GM12875 (cell line): ENCODE measurements around the gene LRCH3.

Experiments
- H3K4me3 ChIP-seq: one replicate; pipeline ENCODE4 v1.5.1; 2011; ENCODE audit warnings: low read depth, low read length, control low read depth
- TF ChIP-seq, protein P1 (sequence below): IDR thresholded peaks from 2 replicates; pipeline ENCODE4 v1.5.1; 2011; ENCODE audit warnings: low read depth, mild to moderate bottlenecking, control low read depth, inconsistent platforms, low read length, moderate library complexity, borderline replicate concordance; ENCODE audit not compliant: insufficient read depth

The LRCH3 gene

DNA sequence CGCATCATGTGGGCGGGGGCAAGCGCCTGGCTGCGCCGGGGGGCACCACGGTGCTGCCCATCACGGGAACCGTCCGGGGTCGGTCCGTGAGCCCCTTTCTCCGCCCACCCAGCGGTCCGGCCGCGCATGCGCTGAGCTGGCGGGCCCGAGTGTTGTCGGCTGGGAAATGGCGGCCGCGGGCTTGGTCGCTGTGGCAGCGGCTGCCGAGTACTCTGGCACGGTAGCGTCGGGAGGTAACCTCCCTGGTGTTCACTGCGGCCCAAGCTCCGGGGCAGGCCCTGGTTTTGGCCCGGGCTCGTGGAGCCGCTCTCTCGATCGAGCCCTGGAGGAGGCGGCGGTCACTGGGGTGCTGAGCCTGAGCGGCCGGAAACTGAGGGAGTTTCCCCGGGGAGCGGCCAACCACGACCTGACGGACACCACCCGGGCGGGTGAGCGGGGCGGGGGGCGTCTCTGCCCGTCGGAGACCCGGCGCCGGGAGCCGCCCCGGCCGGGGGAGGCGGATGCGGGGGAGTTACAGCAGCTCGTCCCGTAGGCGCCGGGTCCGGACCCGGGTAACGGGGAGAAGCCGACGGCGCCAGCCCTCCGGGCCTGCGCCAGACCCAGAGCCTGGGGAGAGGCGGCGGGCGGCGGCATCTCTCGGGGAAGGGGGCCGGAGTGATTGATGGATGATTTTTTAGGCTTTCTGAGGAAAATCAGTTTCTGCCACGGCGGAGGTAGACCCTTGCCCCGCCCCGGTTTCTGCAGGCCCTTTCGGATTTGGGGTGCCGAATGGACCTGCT lies at the start of gene LRCH3:
Gene LRCH3, plus strand, starts transcription at position 142 of the 779 bp plus-strand sequence. Its CDS starts 25 bp downstream, at position 167.
- peak within 1 kb of the TSS; percentile 61 for H3K4me3 ChIP-seq
- TF ChIP-seq, protein P1, sequence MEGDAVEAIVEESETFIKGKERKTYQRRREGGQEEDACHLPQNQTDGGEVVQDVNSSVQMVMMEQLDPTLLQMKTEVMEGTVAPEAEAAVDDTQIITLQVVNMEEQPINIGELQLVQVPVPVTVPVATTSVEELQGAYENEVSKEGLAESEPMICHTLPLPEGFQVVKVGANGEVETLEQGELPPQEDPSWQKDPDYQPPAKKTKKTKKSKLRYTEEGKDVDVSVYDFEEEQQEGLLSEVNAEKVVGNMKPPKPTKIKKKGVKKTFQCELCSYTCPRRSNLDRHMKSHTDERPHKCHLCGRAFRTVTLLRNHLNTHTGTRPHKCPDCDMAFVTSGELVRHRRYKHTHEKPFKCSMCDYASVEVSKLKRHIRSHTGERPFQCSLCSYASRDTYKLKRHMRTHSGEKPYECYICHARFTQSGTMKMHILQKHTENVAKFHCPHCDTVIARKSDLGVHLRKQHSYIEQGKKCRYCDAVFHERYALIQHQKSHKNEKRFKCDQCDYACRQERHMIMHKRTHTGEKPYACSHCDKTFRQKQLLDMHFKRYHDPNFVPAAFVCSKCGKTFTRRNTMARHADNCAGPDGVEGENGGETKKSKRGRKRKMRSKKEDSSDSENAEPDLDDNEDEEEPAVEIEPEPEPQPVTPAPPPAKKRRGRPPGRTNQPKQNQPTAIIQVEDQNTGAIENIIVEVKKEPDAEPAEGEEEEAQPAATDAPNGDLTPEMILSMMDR, result no peak

GRCh38 chr3:197742787-197743186 lies 48.3 kb upstream of the LRCH3 start:
- TF ChIP-seq, protein P1, result no peak
- no peak overlapping the region for H3K4me3 ChIP-seq

GRCh38 chr3:197746209-197746608 lies 44.8 kb upstream of the LRCH3 start:
- TF ChIP-seq, protein P1, result no peak
- no peak overlapping the region for H3K4me3 ChIP-seq

GRCh38 chr3:197746801-197747237 lies 44.2 kb upstream of the LRCH3 start:
- no peak overlapping the region for H3K4me3 ChIP-seq

GRCh38 chr3:197748597-197749314 lies 42.3 kb upstream of the LRCH3 start:
- TF ChIP-seq, protein P1, result no peak

More at GRCh38 chr3:197746801-197747237, 44.2 kb upstream of the LRCH3 start:
- TF ChIP-seq, protein P1, result no peak

GRCh38 chr3:197749315-197749600 lies 41.8 kb upstream of the LRCH3 start:
- TF ChIP-seq, protein P1, result no peak
- H3K4me3 ChIP-seq, result peak overlapping the region; percentile 73

More at GRCh38 chr3:197748597-197749314, 42.3 kb upstream of the LRCH3 start:
- peak overlapping the region; percentile 73 for H3K4me3 ChIP-seq
